Endothelial cell of umbilical vein (primary cell): ENCODE results near the gene HMMR. TPM values are rescaled to one million over a fixed set of nuclear protein-coding genes. Genes with fewer than 3 reads are reported as not detected.

ENCODE experiments used
- BruUV-seq: library from RNA; stranded (reverse); fragments of 400-500 nt; replicated peaks from 2 replicates; lab custom pipeline; 2021; lab: Mats Ljungman, UMichigan
- CTCF ChIA-PET: fragments of 300-600, 350-600 bp; sonication (Branson Sonifier 250); formaldehyde crosslinking; loops from one replicate; lab custom pipeline; 2021; ENCODE audit warnings: antibody characterized with exemption, inconsistent platforms; lab: Charles Lee
- POLR2A ChIA-PET: fragments of 300-600, 350-600 bp; sonication (Branson Sonifier 250); formaldehyde crosslinking; loops from one replicate; lab custom pipeline; 2021; ENCODE audit warnings: antibody characterized with exemption, inconsistent platforms; lab: Charles Lee
- DNase-seq: peaks from one replicate; pipeline ENCODE4 v3.0.0-alpha.2; 2011; ENCODE audit warnings: low read depth, low spot score
- FAIRE-seq: peaks from 2 replicates; lab custom pipeline; 2011; peaks lifted over from hg19 to GRCh38; lab: Jason Lieb, UNC
- H2AFZ ChIP-seq: 2 replicates; pipeline ENCODE4 v1.6.0; 2012; ENCODE audit warnings: low read depth, low read length, control low read depth, inconsistent platforms
- H3K27ac ChIP-seq: 2 replicates; pipeline ENCODE4 v1.5.1; 2011; ENCODE audit warnings: low read depth, mild to moderate bottlenecking, control low read depth, low read length, moderate library complexity; ENCODE audit not compliant: insufficient read depth
- H3K27me3 ChIP-seq, 2 experiments: 2 replicates each; pipeline versions ENCODE4 v1.6.0 to v1.6.1; 2011; ENCODE audit warnings: low read length in 2 of 2, mixed read lengths in 1 of 2; ENCODE audit not compliant: control insufficient read depth in 2 of 2, insufficient read depth in 2 of 2
- H3K36me3 ChIP-seq, 2 experiments: 2 replicates in 1 of 2; 3 replicates in 1 of 2; pipeline ENCODE4 v1.5.1; 2011; ENCODE audit warnings: low read length in 2 of 2, mild to moderate bottlenecking in 1 of 2, moderate library complexity in 1 of 2; ENCODE audit not compliant: control insufficient read depth in 2 of 2, insufficient read depth in 2 of 2; ENCODE audit errors: extremely low read depth in 1 of 2
- H3K4me1 ChIP-seq: 3 replicates; pipeline ENCODE4 v1.5.1; 2011; ENCODE audit warnings: mild to moderate bottlenecking, low read length; ENCODE audit not compliant: control insufficient read depth, insufficient read depth; ENCODE audit errors: extremely low read depth
- H3K4me2 ChIP-seq: 2 replicates; pipeline ENCODE4 v1.6.1; 2011; ENCODE audit warnings: low read length, control low read depth, mixed read lengths; ENCODE audit not compliant: insufficient read depth
- H3K4me3 ChIP-seq, 3 experiments: fragments of 200-600 bp in 1 of 3; sonication (generic), shearing (Covaris generic) in 1 of 3; replicated peaks in 1 of 3; 2 replicates each; pipeline ENCODE4 v1.5.1; 2011 to 2016; ENCODE audit warnings: control low read depth in 3 of 3, low read length in 3 of 3, mild to moderate bottlenecking in 2 of 3, inconsistent platforms in 1 of 3, low read depth in 1 of 3, moderate library complexity in 1 of 3; ENCODE audit not compliant: insufficient read depth in 1 of 3
- H3K79me2 ChIP-seq: 2 replicates; pipeline ENCODE4 v1.6.0; 2012; ENCODE audit warnings: low read length, inconsistent platforms; ENCODE audit not compliant: control insufficient read depth, insufficient read depth
- H3K9ac ChIP-seq: replicated peaks from 2 replicates; pipeline ENCODE3; 2011; ENCODE audit warnings: low read length, control low read depth; ENCODE audit not compliant: insufficient read depth; ENCODE audit errors: extremely low read depth
- H3K9me1 ChIP-seq: replicated peaks from 3 replicates; pipeline ENCODE4 v1.6.0; 2011; ENCODE audit warnings: mild to moderate bottlenecking, low read length; ENCODE audit not compliant: control insufficient read depth, insufficient read depth; ENCODE audit errors: extremely low read depth
- H3K9me3 ChIP-seq: replicated peaks from 2 replicates; pipeline ENCODE4 v1.5.1; 2012; ENCODE audit warnings: low read length, inconsistent platforms; ENCODE audit not compliant: control insufficient read depth, insufficient read depth
- H4K20me1 ChIP-seq: replicated peaks from 2 replicates; pipeline ENCODE3; 2011; ENCODE audit warnings: mild to moderate bottlenecking, low read length; ENCODE audit not compliant: control insufficient read depth, insufficient read depth; ENCODE audit errors: extremely low read depth
- EZH2 ChIP-seq: IDR thresholded peaks from 2 replicates; pipeline ENCODE4 v1.6.1; 2012; ENCODE audit warnings: borderline replicate concordance, low read depth, mild to moderate bottlenecking, moderate library complexity, low read length, inconsistent platforms; ENCODE audit not compliant: severe bottlenecking
- FOS ChIP-seq: IDR thresholded peaks from 2 replicates; pipeline ENCODE4 v1.6.1; 2011; ENCODE audit warnings: mild to moderate bottlenecking, low read length, moderate library complexity, borderline replicate concordance; ENCODE audit not compliant: insufficient read depth
- GATA2 ChIP-seq: IDR thresholded peaks from 2 replicates; pipeline ENCODE4 v1.7.0; 2011; ENCODE audit warnings: low read depth, mild to moderate bottlenecking, moderate library complexity, mixed read lengths, low read length; ENCODE audit not compliant: insufficient read length, insufficient read depth
- JUN ChIP-seq: IDR thresholded peaks from 2 replicates; pipeline ENCODE4 v1.6.1; 2011; ENCODE audit warnings: borderline replicate concordance, low read depth; ENCODE audit not compliant: insufficient read length, insufficient read depth
- MAX ChIP-seq: IDR thresholded peaks from 2 replicates; pipeline ENCODE4 v1.6.1; 2011; ENCODE audit not compliant: insufficient read depth, insufficient read length
- MYC ChIP-seq: IDR thresholded peaks from one replicate; pipeline ENCODE4 v1.6.1; 2011; ENCODE audit warnings: mild to moderate bottlenecking, low read depth, low read length
- POLR2AphosphoS5 ChIP-seq: IDR thresholded peaks from 2 replicates; pipeline ENCODE4 v1.6.1; 2012; ENCODE audit warnings: low read depth, mild to moderate bottlenecking, control low read depth, low read length, moderate library complexity; ENCODE audit not compliant: insufficient read depth
- dilution Hi-C: fragments of 300-500 bp; cut with MboI; formaldehyde crosslinking; loops from one replicate; pipeline ENCODE4 v1.15.0; 2019; ENCODE audit warnings: low sequenced_read_pairs; ENCODE audit not compliant: extremely low pct_ligation_motif_present
- intact Hi-C: fragments of 100-400 bp; cut with micrococcal nuclease; formaldehyde crosslinking; loops from one replicate; pipeline ENCODE4 v1.10.0; 2022
- polyA plus RNA-seq, 4 experiments: library from polyadenylated mRNA; depleted of rRNA in 3 of 4; stranded (reverse) in 3 of 4; unstranded in 1 of 4; fragments of >200 nt; gene quantifications; 2 replicates each; pipeline versions ENCODE4 v1.2.1 to v1.2.3, GENCODE V29; 2011 to 2012; ENCODE audit warnings: missing spikeins in 1 of 4
- small RNA-seq: library from RNA; depleted of rRNA; stranded (forward); fragments of <200 nt; gene quantifications from one replicate; pipeline ENCODE3, GENCODE V24; 2012; ENCODE audit warnings: low replicate concordance, low read depth; ENCODE audit not compliant: insufficient read depth, insufficient read length
- total RNA-seq: library from RNA; stranded (reverse); gene quantifications from 2 replicates; pipeline ENCODE4 v1.2.3, GENCODE V29; 2021
- TF ChIP-seq, protein P1 (sequence below), 2 donors: IDR thresholded peaks; 1 replicate in 1 of 2; 2 replicates in 1 of 2; pipeline ENCODE4 v1.5.1; 2011; ENCODE audit warnings: low read length in 2 of 2, mild to moderate bottlenecking in 2 of 2, moderate library complexity in 2 of 2, control low read depth in 1 of 2, inconsistent platforms in 1 of 2, low read depth in 1 of 2; ENCODE audit not compliant: insufficient read depth in 1 of 2; ENCODE audit errors: extremely low read depth in 1 of 2

The HMMR gene
- total and polyA plus RNA-seq, 2 donors (not counting 3 experiments of a cell fraction or from before 2014, with no cell fraction given) = 5.5 to 31.0 TPM

DNA sequence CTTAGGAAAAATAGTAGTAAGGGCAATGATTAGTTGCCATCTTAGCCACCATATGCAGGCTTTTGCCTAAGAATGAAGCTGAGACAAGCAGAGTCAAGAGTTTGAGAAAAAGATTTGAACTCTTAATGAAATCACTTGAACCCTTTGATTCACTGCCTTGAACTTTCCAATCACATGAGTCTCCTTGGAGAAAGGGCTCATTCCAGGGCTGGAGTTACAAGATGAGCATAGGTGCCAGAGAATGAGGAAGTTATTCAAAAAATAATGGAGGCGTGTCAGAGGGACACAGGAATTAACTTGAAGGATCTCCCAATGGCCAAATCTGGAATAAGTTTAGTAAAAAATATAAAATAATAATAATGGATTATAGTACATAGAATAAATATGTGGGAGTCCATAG is 80.3 kb downstream of the HMMR start:
- Histone ChIP-seq H3K36me3 (no peaks in the 10 kb centered on the region), H4K20me1 (no peaks in the 10 kb centered on the region), H3K4me2 (no peak overlapping the region), H3K27ac (no peak overlapping the region), H3K27me3 (peaks cover 2% of the 10 kb centered on the region in 2 experiments), H3K9me3 (no peaks in the 10 kb centered on the region), H3K79me2 (no peaks in the 10 kb centered on the region), H3K9ac (no peak overlapping the region), H3K4me3 (no peak overlapping the region), H3K4me1 (no peaks in the 10 kb centered on the region), H2AFZ (no peak overlapping the region), H3K9me1 (no peaks in the 10 kb centered on the region)
- intact Hi-C loops = no loop called here
- no TSS peak for BruUV-seq
- ChIA-PET POLR2A (no interaction called here), CTCF (no interaction called here)
- FAIRE-seq = no peak
- TF ChIP-seq MAX = no peak
- TF ChIP-seq GATA2 = no peak
- no peak for TF ChIP-seq FOS
- TF ChIP-seq, protein P1, sequence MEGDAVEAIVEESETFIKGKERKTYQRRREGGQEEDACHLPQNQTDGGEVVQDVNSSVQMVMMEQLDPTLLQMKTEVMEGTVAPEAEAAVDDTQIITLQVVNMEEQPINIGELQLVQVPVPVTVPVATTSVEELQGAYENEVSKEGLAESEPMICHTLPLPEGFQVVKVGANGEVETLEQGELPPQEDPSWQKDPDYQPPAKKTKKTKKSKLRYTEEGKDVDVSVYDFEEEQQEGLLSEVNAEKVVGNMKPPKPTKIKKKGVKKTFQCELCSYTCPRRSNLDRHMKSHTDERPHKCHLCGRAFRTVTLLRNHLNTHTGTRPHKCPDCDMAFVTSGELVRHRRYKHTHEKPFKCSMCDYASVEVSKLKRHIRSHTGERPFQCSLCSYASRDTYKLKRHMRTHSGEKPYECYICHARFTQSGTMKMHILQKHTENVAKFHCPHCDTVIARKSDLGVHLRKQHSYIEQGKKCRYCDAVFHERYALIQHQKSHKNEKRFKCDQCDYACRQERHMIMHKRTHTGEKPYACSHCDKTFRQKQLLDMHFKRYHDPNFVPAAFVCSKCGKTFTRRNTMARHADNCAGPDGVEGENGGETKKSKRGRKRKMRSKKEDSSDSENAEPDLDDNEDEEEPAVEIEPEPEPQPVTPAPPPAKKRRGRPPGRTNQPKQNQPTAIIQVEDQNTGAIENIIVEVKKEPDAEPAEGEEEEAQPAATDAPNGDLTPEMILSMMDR (IDR thresholded peaks at IDR 0.05; ENCODE audit: extremely low read depth in 1 of 2, insufficient read depth in 1 of 2, low read depth in 1 of 2, low read length in 2 of 2) = no peak
- no peak for TF ChIP-seq EZH2
- TF ChIP-seq MYC = no peak
- no peak for TF ChIP-seq POLR2AphosphoS5
- no peak for TF ChIP-seq JUN
- no peak for DNase-seq
- dilution Hi-C loops = no loop called here

Small RNAs within 50 kb of the gene (small RNA-seq; reads per million reads assigned to genes)
- not detected for gene AC008723.1

Other genes with a start within 250 kb of the HMMR start
- 164 and 186 TPM in 2 replicates for gene CCNG1, start 23.0 kb upstream of the HMMR start, total RNA-seq
- gene CCNG1, start 23.0 kb upstream of the HMMR start, polyA plus RNA-seq = 40.8 and 47.2 TPM in 2 replicates
- 46.9 and 50.3 TPM in 2 replicates for gene NUDCD2, start 530 bp upstream of the HMMR start, total RNA-seq
- 2.4 and 3.9 TPM in 2 replicates for gene NUDCD2, start 530 bp upstream of the HMMR start, polyA plus RNA-seq
- gene MAT2B, start 45.0 kb downstream of the HMMR start, total RNA-seq = 93.1 and 101 TPM in 2 replicates
- gene MAT2B, start 45.0 kb downstream of the HMMR start, polyA plus RNA-seq = 33.9 and 41.5 TPM in 2 replicates